Sigmoid colon (tissue), 7 donors: ENCODE measurements around the gene C6orf89. TPM values are rescaled to one million over a fixed set of nuclear protein-coding genes. Genes with fewer than 3 reads are reported as not detected.
A peak's percentile ranks its signal among the peaks of the same experiment; 100 is the strongest.

Source experiments
- DNase-seq: peaks from one replicate; pipeline ENCODE4 v3.0.0-alpha.2; 2019
- H3K27ac ChIP-seq, 4 donors: fragments of 200-600 bp; sonication (generic); one replicate each; pipeline ENCODE4 v1.5.1; 2016 to 2019; ENCODE audit warnings: mild to moderate bottlenecking in 1 of 4
- H3K27me3 ChIP-seq, 3 donors: fragments of 200-600 bp; sonication (generic); one replicate each; pipeline ENCODE4 v1.5.1; 2019; ENCODE audit warnings: mild to moderate bottlenecking in 1 of 3
- H3K36me3 ChIP-seq, 4 donors: fragments of 200-600 bp; sonication (generic); one replicate each; pipeline ENCODE4 v1.5.1; 2016 to 2019
- H3K4me1 ChIP-seq, 4 donors: fragments of 200-600 bp; sonication (generic); one replicate each; pipeline ENCODE4 v1.5.1; 2017 to 2019
- H3K4me3 ChIP-seq, 4 donors: fragments of 200-600 bp; sonication (generic); one replicate each; pipeline ENCODE4 v1.5.1; 2017 to 2019; ENCODE audit warnings: mild to moderate bottlenecking in 2 of 4, moderate library complexity in 1 of 4
- H3K9me3 ChIP-seq, 4 donors: fragments of 200-600 bp in 3 of 4; sonication (generic) in 3 of 4; one replicate each; pipeline versions ENCODE4 v1.5.1 to v1.6.1; 2013 to 2019
- CTCF ChIP-seq, 4 experiments: fragments of 450-650 bp in 3 of 4; fragments of 200-600 bp in 1 of 4; IDR thresholded peaks; one replicate each; pipeline ENCODE4 v1.5.1; 2016 to 2019; ENCODE audit warnings: antibody characterized with exemption in 4 of 4, mild to moderate bottlenecking in 3 of 4, moderate library complexity in 2 of 4
- EP300 ChIP-seq, 4 donors: sonication (generic); formaldehyde crosslinking; IDR thresholded peaks; one replicate each; pipeline ENCODE4 v1.6.1; 2017; ENCODE audit warnings: antibody characterized with exemption in 4 of 4
- POLR2A ChIP-seq, 2 donors: fragments of 450-650 bp; IDR thresholded peaks; one replicate each; pipeline ENCODE4 v1.6.1; 2016; ENCODE audit warnings: antibody characterized with exemption in 2 of 2, mild to moderate bottlenecking in 2 of 2, moderate library complexity in 2 of 2
- POLR2AphosphoS5 ChIP-seq, 4 donors: sonication (generic); formaldehyde crosslinking; IDR thresholded peaks; one replicate each; pipeline ENCODE4 v1.6.1; 2017; ENCODE audit warnings: antibody characterized with exemption in 4 of 4
- WGBS, 2 donors: extraction: QIAGEN DNeasy Blood & Tissue Kit; methylation state at CpG; one replicate each; pipeline ENCODE4 v1.1.7; 2013; 5-methylcytosine and 5-hydroxymethylcytosine counted together
- intact Hi-C: fragments of 100-400 bp; cut with DNase I; formaldehyde crosslinking; loops from one replicate; pipeline ENCODE4 v1.15.1; 2023
- polyA plus RNA-seq, 3 donors: library from polyadenylated mRNA; stranded (reverse); fragments of 200-250 nt; gene quantifications; one replicate each; pipeline ENCODE4 v1.2.3, GENCODE V29; 2013
- total RNA-seq, 4 donors: library from RNA; depleted of rRNA; stranded (reverse); fragments of >200 nt; gene quantifications; one replicate each; pipeline ENCODE4 v1.1.0, GENCODE V29; 2016
- donor health status: healthy with polysubstance abuse.
- donor health status: Bipolar disorder and iron deficiency.
- donor health status: healthy.

The C6orf89 gene
- total and polyA plus RNA-seq, 7 donors, result 5.5 to 51.4 (median 37.3) TPM

- Histone ChIP-seq H3K36me3 (peaks cover 60 to 71% (median 68%) of the 10 kb centered on the region in 4 donors), H3K27me3 (no peaks in the 10 kb centered on the region), H3K9me3 (no peaks in the 10 kb centered on the region), H3K4me3 (no peak overlapping the region), H3K27ac (no peak overlapping the region), H3K4me1 (peaks cover 0 to 41% (median 35%) of the 10 kb centered on the region in 4 donors)
- 94 to 97% methylated on average over 7 of the region's 7 CpGs for WGBS, 2 donors
- TF ChIP-seq POLR2A (IDR thresholded peaks at IDR 0.05), result no peak
- TF ChIP-seq POLR2AphosphoS5 (IDR thresholded peaks at IDR 0.05), result no peak
- TF ChIP-seq EP300 (IDR thresholded peaks at IDR 0.05), result no peak
- no peak for TF ChIP-seq CTCF (IDR thresholded peaks at IDR 0.05)
- DNase-seq, result no peak
- intact Hi-C loops, result no loop called here
Measured at GRCh38 chr6:36976509-36976908, 90.8 kb downstream of the C6orf89 start.

- no peaks in the 10 kb centered on the region for H3K9me3 ChIP-seq
- no peaks in the 10 kb centered on the region for H3K27me3 ChIP-seq
- no peak overlapping the region for H3K4me3 ChIP-seq
- H3K27ac ChIP-seq, result no peak overlapping the region
- H3K36me3 ChIP-seq, result peaks cover 56 to 67% (median 63%) of the 10 kb centered on the region in 4 donors
- peaks cover 0 to 44% (median 39%) of the 10 kb centered on the region in 4 donors for H3K4me1 ChIP-seq
- TF ChIP-seq POLR2AphosphoS5 (IDR thresholded peaks at IDR 0.05), result no peak
- TF ChIP-seq EP300 (IDR thresholded peaks at IDR 0.05), result no peak
- no peak for TF ChIP-seq POLR2A (IDR thresholded peaks at IDR 0.05)
- TF ChIP-seq CTCF (IDR thresholded peaks at IDR 0.05), result no peak
- intact Hi-C loops, result no loop called here
- DNase-seq, result no peak
- 93 to 96% methylated on average over 6 of the region's 6 CpGs for WGBS, 2 donors
Measured at GRCh38 chr6:36976931-36977330, 91.2 kb downstream of the C6orf89 start.

- H3K4me3 ChIP-seq, result no peak overlapping the region
- H3K27ac ChIP-seq, result peak overlapping the region in 1 of 4 donors; percentile 12
- 85 to 86% methylated on average over 16 of the region's 16 CpGs for WGBS, 2 donors
- peaks cover 0 to 49% (median 44%) of the 10 kb centered on the region in 4 donors for H3K4me1 ChIP-seq
- peaks cover 50 to 61% (median 58%) of the 10 kb centered on the region in 4 donors for H3K36me3 ChIP-seq
- H3K9me3 ChIP-seq, result no peaks in the 10 kb centered on the region
- no peak for DNase-seq
- TF ChIP-seq CTCF (IDR thresholded peaks at IDR 0.05) (peak in 2 of 4 experiments; percentile 9 to 34), POLR2AphosphoS5 (IDR thresholded peaks at IDR 0.05) (no peak)
- intact Hi-C loops, result no loop called here
- no peaks in the 10 kb centered on the region for H3K27me3 ChIP-seq
Measured at GRCh38 chr6:36977470-36977941, 91.8 kb downstream of the C6orf89 start.

Other genes with a start within 250 kb of the C6orf89 start
- 100 to 1,000 TPM in 1 of 4 donors, 10 to 100 TPM in 3; 35.7 to 390 (median 49.7) TPM for gene CDKN1A, start 207.2 kb upstream of the C6orf89 start, total RNA-seq
- 100 to 1,000 TPM; 255 to 429 (median 404) TPM for gene CDKN1A, start 207.2 kb upstream of the C6orf89 start, polyA plus RNA-seq
- under 1 TPM in 1 of 4 donors, not detected in 3; 0.71 TPM for gene RAB44, start 188.1 kb upstream of the C6orf89 start, total RNA-seq
- under 1 TPM; under 0.01 to 0.23 (median 0.10) TPM for gene RAB44, start 188.1 kb upstream of the C6orf89 start, polyA plus RNA-seq
- 1 to 10 TPM in 3 of 4 donors, under 1 TPM in 1; 0.99 to 3.8 (median 2.0) TPM for gene CPNE5, start 46.5 kb upstream of the C6orf89 start, total RNA-seq
- gene CPNE5, start 46.5 kb upstream of the C6orf89 start, polyA plus RNA-seq, result 10 to 100 TPM in 1 of 3 donors, 1 to 10 TPM in 2; 5.5 to 11.6 (median 6.0) TPM
- 10 to 100 TPM; 13.5 to 22.9 (median 18.5) TPM for gene PPIL1, start 11.1 kb upstream of the C6orf89 start, total RNA-seq
- 10 to 100 TPM; 13.2 to 28.0 (median 16.0) TPM for gene PPIL1, start 11.1 kb upstream of the C6orf89 start, polyA plus RNA-seq
- gene PI16, start 68.8 kb downstream of the C6orf89 start, total RNA-seq, result 10 to 100 TPM in 3 of 4 donors, 1 to 10 TPM in 1; 2.9 to 50.7 (median 15.4) TPM
- 1 to 10 TPM in 2 of 3 donors, under 1 TPM in 1; 0.85 to 1.8 (median 1.2) TPM for gene PI16, start 68.8 kb downstream of the C6orf89 start, polyA plus RNA-seq
- gene MTCH1, start 100.2 kb downstream of the C6orf89 start, total RNA-seq, result 100 to 1,000 TPM; 163 to 198 (median 195) TPM
- gene MTCH1, start 100.2 kb downstream of the C6orf89 start, polyA plus RNA-seq, result 100 to 1,000 TPM; 141 to 150 (median 150) TPM
- 10 to 100 TPM; 17.1 to 39.3 (median 21.9) TPM for gene FGD2, start 119.7 kb downstream of the C6orf89 start, total RNA-seq
- 10 to 100 TPM in 1 of 3 donors, 1 to 10 TPM in 2; 3.7 to 40.8 (median 9.0) TPM for gene FGD2, start 119.7 kb downstream of the C6orf89 start, polyA plus RNA-seq